Activated B cell treated with CpG ODN at 0.5 μM for 24 hours (primary cell): ENCODE data around the gene PXK. TPM values are rescaled to one million over a fixed set of nuclear protein-coding genes. Genes with fewer than 3 reads are reported as not detected.
"Not testable (repeated sequence)": the region's sequence is repeated elsewhere in the genome, so short reads cannot be mapped to it uniquely, and the experiment has no call there.

Experiments
- ATAC-seq: fragments of 200-7000 bp; cut with Tn5 transposase; one replicate; pipeline ENCODE4 v1.10.0; 2021; ENCODE audit warnings: low read depth, mild to moderate bottlenecking, moderate library complexity
- CTCF ChIA-PET: fragments of 350-600 bp; sonication (Branson Sonifier 250); formaldehyde crosslinking; loops from one replicate; lab custom pipeline; 2021; ENCODE audit warnings: antibody characterized with exemption; lab: Charles Lee
- POLR2A ChIA-PET: fragments of 350-600 bp; sonication (Branson Sonifier 250); formaldehyde crosslinking; loops from one replicate; lab custom pipeline; 2021; ENCODE audit warnings: antibody characterized with exemption; lab: Charles Lee
- DNase-seq: peaks from one replicate; pipeline ENCODE4 v3.0.0; 2022
- H3K27ac Mint-ChIP-seq: one replicate; pipeline ENCODE4 v1.8.0; 2020; ENCODE audit warnings: mixed read lengths
- H3K27me3 Mint-ChIP-seq: one replicate; pipeline ENCODE4 v1.8.0; 2021; ENCODE audit warnings: mixed read lengths
- H3K36me3 Mint-ChIP-seq: one replicate; pipeline ENCODE4 v1.8.0; 2021; ENCODE audit warnings: low read depth, mixed read lengths
- H3K4me1 Mint-ChIP-seq: one replicate; pipeline ENCODE4 v1.8.0; 2021; ENCODE audit warnings: mixed read lengths
- H3K4me3 Mint-ChIP-seq: one replicate; pipeline ENCODE4 v1.8.0; 2020; ENCODE audit warnings: mild to moderate bottlenecking, mixed read lengths
- H3K9me3 Mint-ChIP-seq: one replicate; pipeline ENCODE4 v1.8.0; 2020; ENCODE audit warnings: mixed read lengths
- CTCF ChIP-seq: fragments of 200-600 bp; IDR thresholded peaks from one replicate; pipeline ENCODE4 v1.8.0; 2022; ENCODE audit warnings: antibody characterized with exemption, mild to moderate bottlenecking
- intact Hi-C: fragments of 100-400 bp; cut with micrococcal nuclease; formaldehyde crosslinking; loops from one replicate; pipeline ENCODE4 v1.15.1; 2024
- total RNA-seq: library from RNA; stranded (reverse); gene quantifications from 2 replicates; pipeline ENCODE4 v1.2.3, GENCODE V29; 2022

Gene PXK
- total RNA-seq, 1 donor from 2014 or later, result 81.3 TPM

- POLR2A ChIA-PET, result interaction anchor here (0.6 to 15.4 kb wide), 8 partner anchors 8 to 149 kb away, joined by 4 to 565 read pairs (median 6); no protein-coding TSS in a partner anchor
- no peak for TF ChIP-seq CTCF
- peak overlapping the region; percentile 99 for H3K27ac Mint-ChIP-seq
- intact Hi-C loops, result no loop called here
- H3K9me3 Mint-ChIP-seq, result no peaks in the 10 kb centered on the region
- DNase-seq (no peak), ATAC-seq (no peak)
- CTCF ChIA-PET, result interaction anchor here (1.0 to 10.2 kb wide), 6 partner anchors 13 to 80 kb away, joined by 3 to 125 read pairs (median 8); partner anchors contain the start of genes HTD2 and RPP14
- H3K4me3 Mint-ChIP-seq, result peak overlapping the region; percentile 45
- no peaks in the 10 kb centered on the region for H3K27me3 Mint-ChIP-seq
- H3K4me1 Mint-ChIP-seq, result peaks cover 80% of the 10 kb centered on the region
- peaks cover 31% of the 10 kb centered on the region for H3K36me3 Mint-ChIP-seq
Observed at GRCh38 chr3:58336135-58336882, 3.6 kb downstream of the PXK start.

- Mint-ChIP-seq H3K4me1 (peaks cover 83% of the 10 kb centered on the region), H3K27me3 (no peaks in the 10 kb centered on the region), H3K36me3 (peaks cover 35% of the 10 kb centered on the region), H3K9me3 (no peaks in the 10 kb centered on the region), H3K27ac (peak overlapping the region; percentile 99), H3K4me3 (no peak overlapping the region)
- TF ChIP-seq CTCF, result no peak
- ATAC-seq (no peak), DNase-seq (no peak)
- POLR2A ChIA-PET, result interaction anchor here (0.6 to 15.4 kb wide), 4 partner anchors 9 to 141 kb away, joined by 4 to 565 read pairs (median 9); no protein-coding TSS in a partner anchor
- CTCF ChIA-PET, result interaction anchor here (1.0 to 10.2 kb wide), 4 partner anchors 12 to 78 kb away, joined by 4 to 125 read pairs (median 10); no protein-coding TSS in a partner anchor
- intact Hi-C loops, result no loop called here
Observed at GRCh38 chr3:58337190-58337589, 4.5 kb downstream of the PXK start.

- ChIA-PET CTCF (interaction anchor here (1.1 to 10.2 kb wide), 2 partner anchors 10 to 16 kb away, joined by 7 to 125 read pairs; no protein-coding TSS in a partner anchor), POLR2A (interaction anchor here (0.7 to 15.4 kb wide), 5 partner anchors 13 to 143 kb away, joined by 3 to 565 read pairs (median 4); no protein-coding TSS in a partner anchor)
- Mint-ChIP-seq H3K36me3 (peaks cover 43% of the 10 kb centered on the region), H3K4me3 (peak overlapping the region; percentile 69), H3K27ac (peak overlapping the region; percentile 99), H3K4me1 (peaks cover 94% of the 10 kb centered on the region)
- not testable (repeated sequence) for H3K27me3 Mint-ChIP-seq, DNase-seq, H3K9me3 Mint-ChIP-seq
- intact Hi-C loops, result loop anchor here (1.0 kb wide), 1 partner anchor 10 kb away; no protein-coding TSS in a partner anchor
- ATAC-seq, result peak; percentile 13
Observed at GRCh38 chr3:58339146-58339545, 6.5 kb downstream of the PXK start.

- peak overlapping the region; percentile 80 for H3K27ac Mint-ChIP-seq
- CTCF ChIA-PET, result interaction anchor here (0.6 to 10.2 kb wide), 4 partner anchors 9 to 192 kb away, joined by 3 to 125 read pairs (median 4); no protein-coding TSS in a partner anchor
- no peak for ATAC-seq
Observed at GRCh38 chr3:58340594-58341244, 8.0 kb downstream of the PXK start.

More at GRCh38 chr3:58340594-58341244, 8.0 kb downstream of the PXK start:
- Mint-ChIP-seq H3K4me3 (peak overlapping the region; percentile 35), H3K27me3 (no peaks in the 10 kb centered on the region), H3K9me3 (no peaks in the 10 kb centered on the region), H3K36me3 (peaks cover 46% of the 10 kb centered on the region), H3K4me1 (peaks cover 91% of the 10 kb centered on the region)
- intact Hi-C loops, result no loop called here
- no peak for TF ChIP-seq CTCF
- DNase-seq, result no peak
- POLR2A ChIA-PET, result interaction anchor here (0.6 to 15.4 kb wide), 7 partner anchors 12 to 1499 kb away, joined by 3 to 565 read pairs (median 5); partner anchors contain the start of genes HTD2, PDHB and RPP14
